GM18519 (cell line): Measurements from ENCODE around the gene TMEM240.
"Not testable (repeated sequence)": the region's sequence is repeated elsewhere in the genome, so short reads cannot be mapped to it uniquely, and the experiment has no call there.

Experiments
- ATAC-seq: cut with Tn5 transposase; IDR thresholded peaks from one replicate; pipeline ENCODE4 v1.9.1; 2021; ENCODE audit warnings: mild to moderate bottlenecking, moderate library complexity; ENCODE audit not compliant: unreplicated experiment, low FRiP score

TMEM240 gene

GRCh38 chr1:1505801-1506200 is 34.6 kb downstream of the TMEM240 start:
- ATAC-seq: not testable (repeated sequence)

- not testable (repeated sequence) for ATAC-seq
Measured at GRCh38 chr1:1505366-1505798, 35.0 kb downstream of the TMEM240 start.

DNA sequence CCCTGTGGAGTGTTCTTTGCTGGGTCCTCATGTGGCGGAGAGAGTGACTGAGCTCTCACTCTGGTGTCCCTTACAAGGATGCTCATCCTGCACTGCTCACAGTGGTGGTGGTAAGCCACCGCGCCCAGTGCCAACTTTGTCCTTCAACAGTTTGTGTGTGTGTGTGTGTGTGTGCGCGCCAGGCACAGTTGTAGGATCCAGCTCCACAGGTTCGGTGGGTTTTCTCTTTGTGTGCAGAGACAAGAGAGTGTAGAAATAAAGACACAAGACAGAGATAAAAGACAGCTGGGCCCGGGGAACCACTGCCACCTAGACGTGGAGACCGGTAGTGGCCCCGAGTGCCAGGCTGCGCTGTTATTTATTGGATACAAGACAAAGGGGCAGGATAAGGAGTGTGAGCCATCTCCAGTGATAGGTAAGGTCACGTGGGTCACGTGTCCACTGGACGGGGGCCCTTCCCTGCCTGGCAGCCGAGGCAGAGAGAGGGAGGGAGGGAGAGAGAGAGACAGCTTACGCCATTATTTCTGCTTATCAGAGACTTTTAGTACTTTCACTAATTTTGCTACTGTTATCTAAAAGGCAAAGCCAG is 35.6 kb downstream of the TMEM240 start:
- ATAC-seq: not testable (repeated sequence)

- not testable (repeated sequence) for ATAC-seq
Measured at GRCh38 chr1:1495461-1495975, 44.9 kb downstream of the TMEM240 start.

DNA sequence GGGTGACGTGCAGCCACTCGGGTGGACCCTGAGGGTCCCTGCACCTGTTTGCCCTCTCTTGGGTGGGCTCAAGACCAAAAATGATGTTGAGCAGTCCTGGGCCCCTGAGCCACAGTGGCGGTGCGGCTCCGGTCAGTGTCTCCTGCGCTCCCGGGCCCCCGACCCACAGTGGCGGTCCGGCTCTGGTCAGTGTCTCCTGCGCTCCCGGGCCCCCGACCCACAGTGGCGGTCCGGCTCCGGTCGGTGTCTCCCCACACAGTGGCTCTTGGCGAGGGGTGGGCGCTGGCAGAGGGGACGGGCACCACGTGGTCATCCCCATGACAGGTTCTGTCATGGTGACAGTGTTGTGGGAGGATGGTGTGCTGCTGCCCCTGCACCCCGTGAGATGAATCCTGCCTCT is 46.1 kb downstream of the TMEM240 start:
- not testable (repeated sequence) for ATAC-seq

- ATAC-seq: no peak
Measured at GRCh38 chr1:1491601-1492000, 48.8 kb downstream of the TMEM240 start.

- ATAC-seq: no peak
Measured at GRCh38 chr1:1490633-1491230, 49.7 kb downstream of the TMEM240 start.

DNA sequence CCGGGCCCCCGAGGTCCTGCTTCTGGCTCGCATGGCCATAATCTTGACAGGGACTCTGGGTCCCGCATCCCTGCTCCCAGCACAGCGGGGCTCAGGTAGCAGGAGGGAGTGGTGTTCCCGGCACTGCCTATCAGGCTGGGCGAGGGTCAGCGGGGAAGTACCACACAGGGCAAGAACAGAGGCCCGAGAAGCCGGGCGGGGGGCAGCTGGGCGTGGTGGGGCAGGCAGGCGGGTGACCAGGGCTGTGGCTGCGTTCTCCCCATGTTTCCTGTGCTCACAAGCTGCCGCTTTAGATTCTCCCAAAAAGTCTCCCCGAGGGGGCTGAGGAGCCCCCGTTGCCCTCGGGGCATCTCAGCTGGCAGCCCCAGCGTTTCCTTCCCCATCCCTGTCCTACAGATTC is 50.6 kb downstream of the TMEM240 start:
- ATAC-seq: no peak

DNA sequence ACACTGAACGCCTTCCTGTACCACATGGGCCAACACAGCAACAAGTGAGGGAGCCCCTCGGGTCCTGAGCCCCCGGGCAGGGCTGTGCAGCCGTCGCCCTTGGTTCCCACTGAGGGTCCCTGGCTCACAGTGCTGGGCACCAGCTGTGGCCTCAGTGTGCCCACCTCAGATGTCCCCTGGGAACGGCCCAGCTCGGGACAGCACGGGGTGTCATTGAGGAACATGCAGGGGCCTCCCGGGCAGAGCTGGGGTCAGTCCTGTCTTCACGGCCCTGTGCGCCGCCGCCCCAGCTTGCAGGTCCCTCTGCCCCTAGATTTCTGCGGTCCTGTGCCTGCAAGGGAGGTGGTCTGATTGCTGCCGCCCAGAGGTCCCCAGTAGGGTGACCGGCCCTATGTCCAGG is 51.2 kb downstream of the TMEM240 start:
- ATAC-seq: no peak

- no peak for ATAC-seq
Measured at GRCh38 chr1:1487701-1488100, 52.7 kb downstream of the TMEM240 start.

DNA sequence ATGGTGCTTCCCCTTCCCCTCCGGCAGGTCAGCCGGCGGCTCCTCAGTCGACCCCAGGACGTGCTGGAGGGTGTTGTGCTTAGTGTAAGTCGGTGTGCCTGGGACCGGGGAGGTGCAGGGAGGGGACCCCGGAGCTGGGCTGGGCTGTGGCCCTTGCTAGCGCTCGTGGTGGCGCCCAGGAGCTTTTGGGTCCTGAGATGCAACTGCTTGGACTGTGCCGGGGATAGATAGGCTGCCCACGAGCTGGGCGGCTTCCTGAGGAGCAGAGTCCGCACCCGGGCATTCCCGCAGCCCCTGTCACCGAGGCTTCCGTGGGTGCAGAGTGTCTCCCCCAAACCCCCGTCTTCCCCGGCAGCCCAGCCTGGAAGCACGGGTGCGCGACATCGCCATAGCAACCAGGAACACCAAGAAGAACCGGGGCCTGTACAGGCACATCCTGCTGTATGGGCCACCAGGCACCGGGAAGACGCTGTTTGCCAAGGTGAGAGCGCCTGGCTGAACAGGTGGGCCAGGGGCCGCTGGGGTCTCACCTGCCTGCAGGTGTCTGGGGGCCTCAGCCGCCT is 54.6 kb downstream of the TMEM240 start:
- ATAC-seq: not testable (repeated sequence)

- ATAC-seq: not testable (repeated sequence)
Measured at GRCh38 chr1:1484976-1485750, 55.3 kb downstream of the TMEM240 start.
